Measurements from ENCODE around the gene SCUBE1. TPM values are rescaled to one million over a fixed set of nuclear protein-coding genes. Genes with fewer than 3 reads are reported as not detected.

The SCUBE1 gene
- total and polyA plus RNA-seq, 2 of the 4 experiments (the other 2 are of a cell fraction): not detected

GRCh38 chr22:43244803-43245527, 98.2 kb downstream of the SCUBE1 start:
- no TSS peak for BruUV-seq (replicated peaks)
- Histone ChIP-seq H3K14ac (replicated peaks; ENCODE audit: low read depth, low read length) (no peak overlapping the region), H3K27me3 (ENCODE audit: control insufficient read depth, insufficient read depth, low read length) (peaks cover 24% of the 10 kb centered on the region), H3K27ac (ENCODE audit: insufficient read depth, low read length) (no peak overlapping the region), H2AFZ (replicated peaks; ENCODE audit: low read length, poor library complexity) (no peak overlapping the region), H3K4ac (ENCODE audit: low read depth, low read length) (no peak overlapping the region), H2AK9ac (replicated peaks; ENCODE audit: low read depth, low read length, poor library complexity) (no peak overlapping the region), H2BK120ac (ENCODE audit: low read depth, low read length) (no peak overlapping the region), H3K4me1 (ENCODE audit: control insufficient read depth, insufficient read depth, low read length) (no peaks in the 10 kb centered on the region), H2BK20ac (ENCODE audit: low read depth, low read length) (no peak overlapping the region), H4K8ac (ENCODE audit: low read depth in 2 of 2, low read length in 2 of 2) (no peak overlapping the region), H3K9me3 (ENCODE audit: control insufficient read depth, insufficient read depth, low read length) (no peaks in the 10 kb centered on the region), H3K23ac (ENCODE audit: low read depth, low read length) (no peak overlapping the region), H3K9me1 (ENCODE audit: insufficient read depth, low read length) (no peaks in the 10 kb centered on the region), H4K91ac (ENCODE audit: insufficient read depth, low read depth, low read length) (no peak overlapping the region), H4K5ac (ENCODE audit: low read depth, low read length) (no peak overlapping the region), H3K4me3 (ENCODE audit: insufficient read depth, low read depth, low read length) (no peak overlapping the region), H3K56ac (ENCODE audit: extremely low read depth, insufficient read depth, low read length) (no peak overlapping the region), H3K36me3 (ENCODE audit: control insufficient read depth, insufficient read depth, low read length) (no peaks in the 10 kb centered on the region), H3K4me2 (ENCODE audit: low read depth, low read length) (no peak overlapping the region), H3K9ac (ENCODE audit: low read depth, low read length) (no peak overlapping the region), H3K79me1 (ENCODE audit: low read depth in 1 of 2, low read length in 2 of 2) (no peaks in the 10 kb centered on the region), H2BK5ac (ENCODE audit: low read depth, low read length, poor library complexity, severe bottlenecking) (no peak overlapping the region), H2BK15ac (ENCODE audit: low read depth, low read length) (no peak overlapping the region), H4K20me1 (ENCODE audit: insufficient read depth, low read length) (no peaks in the 10 kb centered on the region), H3K18ac (ENCODE audit: low read depth, low read length) (no peak overlapping the region), H2AK5ac (ENCODE audit: low read depth, low read length) (no peak overlapping the region)
- intact Hi-C loops (cut with micrococcal nuclease) (no loop called here), in situ Hi-C loops (cut with MboI; ENCODE audit: low sequenced_read_pairs) (no loop called here), dilution Hi-C loops (cut with HindIII; ENCODE audit: low sequenced_read_pairs, unreplicated experiment) (no loop called here)
- TF ChIP-seq USF2 (IDR thresholded peaks at IDR 0.05; ENCODE audit: low read depth, low read length) (no peak), RCOR1 (IDR thresholded peaks at IDR 0.05; ENCODE audit: insufficient replicate concordance, low read length) (no peak), CEBPB (IDR thresholded peaks at IDR 0.05; ENCODE audit: low read depth, low read length) (no peak), SMC3 (IDR thresholded peaks at IDR 0.05; ENCODE audit: low read depth, low read length) (no peak), RFX5 (IDR thresholded peaks at IDR 0.05; ENCODE audit: low read depth, low read length) (no peak), POLR2A (IDR thresholded peaks at IDR 0.05; ENCODE audit: low read depth, low read length) (no peak), NFE2L2 (IDR thresholded peaks at IDR 0.05; ENCODE audit: low read depth, low read length) (no peak), CHD1 (IDR thresholded peaks at IDR 0.05; ENCODE audit: low read depth, low read length) (no peak), RAD21 (IDR thresholded peaks at IDR 0.05; ENCODE audit: low read length) (no peak), BHLHE40 (IDR thresholded peaks at IDR 0.05; ENCODE audit: low read depth, low read length) (no peak), MAZ (IDR thresholded peaks at IDR 0.05; ENCODE audit: borderline replicate concordance, low read depth, low read length) (no peak), CTCF (conservative IDR thresholded peaks at IDR 0.05; ENCODE audit: low read depth, low read length) (no peak)
- TF ChIP-seq, protein P1, sequence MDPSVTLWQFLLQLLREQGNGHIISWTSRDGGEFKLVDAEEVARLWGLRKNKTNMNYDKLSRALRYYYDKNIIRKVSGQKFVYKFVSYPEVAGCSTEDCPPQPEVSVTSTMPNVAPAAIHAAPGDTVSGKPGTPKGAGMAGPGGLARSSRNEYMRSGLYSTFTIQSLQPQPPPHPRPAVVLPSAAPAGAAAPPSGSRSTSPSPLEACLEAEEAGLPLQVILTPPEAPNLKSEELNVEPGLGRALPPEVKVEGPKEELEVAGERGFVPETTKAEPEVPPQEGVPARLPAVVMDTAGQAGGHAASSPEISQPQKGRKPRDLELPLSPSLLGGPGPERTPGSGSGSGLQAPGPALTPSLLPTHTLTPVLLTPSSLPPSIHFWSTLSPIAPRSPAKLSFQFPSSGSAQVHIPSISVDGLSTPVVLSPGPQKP (IDR thresholded peaks at IDR 0.05; ENCODE audit: borderline replicate concordance, low read depth, low read length): no peak
- ChIA-PET CTCF (no interaction called here), POLR2A (ENCODE audit: unreplicated experiment) (no interaction called here)
- ATAC-seq (ENCODE audit: low read depth) (no peak), DNase-seq (no peak)
- 63% methylated on average over 12 of the region's 24 CpGs; no CpG with 5 or more reads in 1 of the 2 experiments for WGBS, 2 experiments (ENCODE audit: extremely low coverage in 2 of 2, insufficient read length in 1 of 2)

Measured in IMR-90 (cell line).